OCI-LY1 (cell line): ENCODE results near the gene CCIN.

Source experiments
- CTCF ChIP-seq: fragments of 200-600 bp; sonication (generic), shearing (Covaris generic); IDR thresholded peaks from 2 replicates; pipeline ENCODE4 v1.5.1; 2017; ENCODE audit warnings: mild to moderate bottlenecking, antibody characterized with exemption, low read length, moderate library complexity, mixed read lengths
- EZH2 ChIP-seq: fragments of 200-600 bp; sonication (generic), shearing (Covaris generic); IDR thresholded peaks from 2 replicates; pipeline ENCODE4 v1.8.0; 2017; ENCODE audit warnings: borderline replicate concordance, mixed run types, mild to moderate bottlenecking, antibody characterized with exemption, low read length, moderate library complexity, mixed read lengths

GRCh38 chr9:36174731-36175130 is 5.5 kb downstream of the CCIN start:
- TF ChIP-seq CTCF: no peak
- no peak for TF ChIP-seq EZH2
